ENCODE results near the gene PRG2.

The PRG2 gene

DNA sequence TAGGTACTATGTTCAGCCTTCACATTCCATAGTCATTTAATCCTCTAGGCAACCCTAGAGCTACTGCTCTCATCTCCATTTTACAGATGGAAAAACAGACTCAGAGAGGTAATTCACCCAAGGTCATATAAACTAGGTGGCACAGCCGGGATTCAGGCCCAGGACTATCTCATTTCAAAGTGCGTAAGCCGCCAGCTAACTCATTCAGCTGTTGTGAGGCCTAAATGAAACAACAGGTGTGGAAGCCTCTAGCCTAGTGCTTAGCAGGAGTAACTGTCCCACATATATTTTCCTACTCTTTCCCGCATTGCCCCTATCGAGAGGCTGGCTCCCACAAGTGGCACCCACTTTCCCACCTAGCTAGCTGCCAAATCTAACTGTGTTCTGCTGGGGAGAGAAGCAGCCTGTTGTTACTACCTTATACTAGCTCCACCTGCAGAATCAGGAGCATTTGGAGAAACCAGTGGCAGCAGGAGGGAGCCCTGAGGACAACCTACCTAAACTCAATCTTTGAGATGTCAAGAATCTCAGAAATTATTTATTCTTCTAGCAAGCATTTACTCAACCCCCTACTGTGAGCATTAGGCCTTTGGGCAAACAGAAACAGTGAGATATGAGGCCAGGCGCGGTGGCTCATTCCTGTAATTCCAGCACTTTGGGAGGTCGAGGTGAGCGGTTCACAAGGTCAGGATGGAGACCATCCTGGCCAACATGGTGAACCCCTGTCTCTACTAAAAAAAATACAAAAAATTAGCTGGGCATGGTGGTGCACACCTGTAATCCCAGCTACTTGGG, 30.4 kb downstream of the PRG2 start:
- peaks cover 15 to 25% of the 10 kb centered on the region in 2 donors for H3K27me3 Mint-ChIP-seq
- H3K4me1 Mint-ChIP-seq: peaks cover 0 to 9% of the 10 kb centered on the region in 2 donors
- ATAC-seq (replicated peaks) (no peak), DNase-seq (no peak)
- no peaks in the 10 kb centered on the region for H3K36me3 Mint-ChIP-seq
- no peaks in the 10 kb centered on the region for H3K9me3 Mint-ChIP-seq
- H3K27ac Mint-ChIP-seq: no peak overlapping the region
- no peak overlapping the region for H3K4me3 Mint-ChIP-seq

DNA sequence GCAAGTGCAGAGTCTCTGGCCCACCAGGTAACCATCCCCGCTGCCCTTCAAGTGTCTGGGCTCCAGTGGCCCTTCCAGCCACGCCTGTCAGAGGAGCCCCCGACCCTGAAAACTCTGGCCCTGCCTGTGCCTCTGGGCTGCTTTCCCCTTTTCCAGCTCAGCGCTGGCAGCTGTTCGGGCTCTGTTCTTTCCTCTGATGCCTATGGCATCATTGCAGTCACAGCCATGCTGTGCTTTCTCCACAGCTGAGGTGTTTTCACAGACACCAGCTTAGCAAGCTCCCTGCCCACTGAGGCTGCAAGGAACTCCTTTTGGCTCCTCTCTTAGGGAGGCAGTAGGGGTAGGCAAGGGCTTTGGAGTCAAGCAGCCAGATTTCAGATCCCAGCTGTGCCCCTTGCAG, 31.1 kb downstream of the PRG2 start:
- H3K36me3 Mint-ChIP-seq: no peaks in the 10 kb centered on the region
- no peak for ATAC-seq (replicated peaks)
- peaks cover 22 to 30% of the 10 kb centered on the region in 2 donors for H3K27me3 Mint-ChIP-seq
- no peak overlapping the region for H3K4me3 Mint-ChIP-seq
- no peak for DNase-seq
- no peaks in the 10 kb centered on the region for H3K9me3 Mint-ChIP-seq
- no peak overlapping the region for H3K27ac Mint-ChIP-seq
- H3K4me1 Mint-ChIP-seq: peaks cover 4 to 15% of the 10 kb centered on the region in 2 donors

DNA sequence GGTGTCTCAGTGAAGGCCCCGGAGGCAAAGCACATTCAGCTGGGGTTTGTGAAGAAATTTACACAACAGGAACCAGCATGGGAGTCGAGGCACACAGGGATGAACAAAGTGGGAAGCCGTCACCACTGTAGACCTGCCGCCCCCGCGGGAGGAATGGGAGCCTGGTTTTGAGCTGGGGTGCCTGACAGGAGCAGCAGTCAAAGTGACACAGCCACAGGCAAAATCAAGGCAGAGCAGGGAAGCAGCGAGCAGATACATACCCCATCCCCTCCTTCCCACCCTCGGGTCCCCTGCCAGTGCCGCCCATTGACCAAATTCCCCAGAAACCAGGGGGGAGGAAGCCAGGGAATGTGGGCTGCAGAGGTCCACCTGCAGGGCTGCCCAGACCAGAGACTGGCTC, 31.5 kb downstream of the PRG2 start:
- ATAC-seq (replicated peaks): no peak
- Mint-ChIP-seq H3K4me1 (peaks cover 5 to 17% of the 10 kb centered on the region in 2 donors), H3K27ac (no peak overlapping the region), H3K27me3 (peaks cover 22 to 29% of the 10 kb centered on the region in 2 donors), H3K4me3 (no peak overlapping the region), H3K36me3 (no peaks in the 10 kb centered on the region), H3K9me3 (no peaks in the 10 kb centered on the region)
- no peak for DNase-seq

DNA sequence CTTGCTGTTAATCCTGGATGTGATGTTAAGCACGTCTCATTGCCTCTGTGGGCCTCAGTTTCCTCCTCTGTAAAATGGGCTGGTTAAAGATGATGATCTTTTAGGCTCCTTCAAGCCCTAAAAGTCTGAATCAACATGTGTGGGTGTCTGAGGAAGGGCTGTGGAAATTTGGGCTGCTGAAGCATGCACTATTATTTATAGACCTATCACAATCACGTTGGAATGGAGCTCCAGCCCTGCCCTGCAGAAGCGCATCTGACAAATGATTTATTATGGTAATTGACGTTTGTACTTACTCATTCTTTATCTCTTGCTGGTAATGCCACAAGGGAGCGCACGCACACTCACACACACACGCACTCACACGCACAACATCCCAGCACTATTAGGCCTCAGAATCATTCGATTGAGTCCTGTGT, 31.9 kb downstream of the PRG2 start:
- Mint-ChIP-seq H3K27me3 (peaks cover 22 to 28% of the 10 kb centered on the region in 2 donors), H3K4me3 (no peak overlapping the region), H3K36me3 (no peaks in the 10 kb centered on the region), H3K4me1 (peaks cover 5 to 17% of the 10 kb centered on the region in 2 donors), H3K9me3 (no peaks in the 10 kb centered on the region), H3K27ac (no peak overlapping the region)
- DNase-seq (no peak), ATAC-seq (replicated peaks) (no peak)

DNA sequence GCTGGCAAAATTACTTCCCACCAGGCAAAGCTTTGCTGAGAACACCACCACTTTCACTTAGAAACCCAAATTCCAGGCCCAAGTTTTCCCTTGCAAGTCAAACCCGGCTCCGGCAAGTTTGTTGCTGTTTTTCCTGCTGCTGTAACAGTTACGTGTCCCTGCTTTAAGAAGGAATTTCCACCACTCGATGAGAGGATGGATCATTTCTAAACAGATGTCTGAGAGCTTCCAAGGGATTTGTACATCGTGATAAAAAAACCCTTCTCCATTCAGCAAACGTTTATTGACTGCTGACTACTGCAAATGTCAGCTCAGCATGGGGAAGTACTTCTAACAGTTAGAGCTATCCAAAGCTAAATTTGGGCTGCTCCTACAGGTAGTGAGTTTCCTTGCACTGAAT, 32.6 kb downstream of the PRG2 start:
- H3K36me3 Mint-ChIP-seq: no peaks in the 10 kb centered on the region
- ATAC-seq (replicated peaks): no peak
- DNase-seq: no peak
- no peaks in the 10 kb centered on the region for H3K9me3 Mint-ChIP-seq
- no peak overlapping the region for H3K27ac Mint-ChIP-seq
- H3K4me1 Mint-ChIP-seq: peaks cover 5 to 17% of the 10 kb centered on the region in 2 donors
- no peak overlapping the region for H3K4me3 Mint-ChIP-seq
- peaks cover 22% of the 10 kb centered on the region in 2 donors for H3K27me3 Mint-ChIP-seq

DNA sequence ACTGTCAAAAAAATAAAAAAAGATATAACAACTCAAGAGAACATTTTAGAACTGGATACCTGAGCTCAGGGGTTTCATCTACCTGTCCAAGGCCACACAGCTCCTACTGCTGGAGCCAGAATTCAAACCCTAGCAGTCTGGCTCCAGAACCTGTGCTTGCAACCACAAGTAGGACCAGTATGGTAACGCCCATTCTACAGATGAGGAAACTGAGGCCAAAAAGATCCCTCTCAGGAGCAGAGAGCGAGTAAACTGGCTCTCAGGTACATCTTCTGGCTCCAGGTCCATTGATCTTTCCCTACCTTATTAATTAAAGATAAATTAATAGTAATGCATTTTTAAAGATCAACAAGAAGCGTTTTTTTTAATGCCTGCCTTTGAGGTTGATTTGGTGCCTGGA, 33.1 kb downstream of the PRG2 start:
- Mint-ChIP-seq H3K4me1 (peaks cover 5 to 17% of the 10 kb centered on the region in 2 donors), H3K4me3 (no peak overlapping the region), H3K27ac (no peak overlapping the region), H3K27me3 (peaks cover 22 to 25% of the 10 kb centered on the region in 2 donors), H3K9me3 (no peaks in the 10 kb centered on the region), H3K36me3 (no peaks in the 10 kb centered on the region)
- no peak for ATAC-seq (replicated peaks)
- no peak for DNase-seq

DNA sequence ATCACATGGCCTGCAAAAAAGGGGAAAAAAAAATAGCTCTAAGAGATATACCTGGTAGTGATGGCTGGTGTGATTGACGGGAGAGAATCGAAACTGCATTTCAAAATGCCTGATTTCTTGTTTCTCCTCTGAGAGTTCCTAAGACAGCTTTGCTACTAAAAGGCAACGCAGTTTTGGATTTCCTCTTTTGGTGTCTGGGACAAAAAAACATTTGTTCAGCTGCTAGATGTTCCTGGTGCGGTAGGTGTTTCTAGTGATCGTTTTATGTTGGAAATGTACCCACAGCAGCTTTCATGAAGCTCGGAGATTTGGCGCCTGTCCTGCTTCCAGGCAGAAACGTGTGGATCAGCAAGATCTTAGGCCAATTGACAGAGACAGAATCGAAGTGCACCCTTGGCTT, 34.2 kb downstream of the PRG2 start:
- H3K36me3 Mint-ChIP-seq: peaks cover 3 to 5% of the 10 kb centered on the region in 2 donors
- H3K4me3 Mint-ChIP-seq: no peak overlapping the region
- peaks cover 18 to 24% of the 10 kb centered on the region in 2 donors for H3K27me3 Mint-ChIP-seq
- H3K27ac Mint-ChIP-seq: no peak overlapping the region
- H3K9me3 Mint-ChIP-seq: peaks cover 3 to 5% of the 10 kb centered on the region in 2 donors
- DNase-seq (no peak), ATAC-seq (replicated peaks) (no peak)
- peaks cover 5 to 17% of the 10 kb centered on the region in 2 donors for H3K4me1 Mint-ChIP-seq

DNA sequence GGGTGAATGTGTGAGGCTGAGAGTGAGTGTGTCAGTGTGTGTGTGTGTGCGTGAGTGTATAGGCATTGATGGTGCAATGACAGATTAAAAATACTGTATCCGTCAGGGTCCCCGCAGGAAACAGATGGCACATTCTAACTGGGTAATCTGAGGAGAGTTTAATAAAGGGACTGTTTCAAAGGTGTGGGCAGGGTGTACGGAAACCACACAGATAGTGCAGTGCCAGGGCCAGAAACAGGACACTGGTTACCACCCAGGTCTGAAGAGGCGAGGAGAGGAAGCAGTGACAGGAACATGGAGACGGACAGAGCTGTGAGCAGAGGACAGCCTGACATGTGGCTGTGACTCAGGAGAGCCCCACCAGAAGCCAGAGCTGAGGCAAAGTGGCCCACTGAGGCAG, 35.8 kb downstream of the PRG2 start:
- Mint-ChIP-seq H3K36me3 (peaks cover 3 to 5% of the 10 kb centered on the region in 2 donors), H3K9me3 (peaks cover 4 to 5% of the 10 kb centered on the region in 2 donors), H3K4me1 (peaks cover 8 to 25% of the 10 kb centered on the region in 2 donors), H3K4me3 (no peak overlapping the region), H3K27me3 (peaks cover 18 to 34% of the 10 kb centered on the region in 2 donors), H3K27ac (no peak overlapping the region)
- DNase-seq: no peak
- peak; percentile 39 to 45 for ATAC-seq (replicated peaks)

DNA sequence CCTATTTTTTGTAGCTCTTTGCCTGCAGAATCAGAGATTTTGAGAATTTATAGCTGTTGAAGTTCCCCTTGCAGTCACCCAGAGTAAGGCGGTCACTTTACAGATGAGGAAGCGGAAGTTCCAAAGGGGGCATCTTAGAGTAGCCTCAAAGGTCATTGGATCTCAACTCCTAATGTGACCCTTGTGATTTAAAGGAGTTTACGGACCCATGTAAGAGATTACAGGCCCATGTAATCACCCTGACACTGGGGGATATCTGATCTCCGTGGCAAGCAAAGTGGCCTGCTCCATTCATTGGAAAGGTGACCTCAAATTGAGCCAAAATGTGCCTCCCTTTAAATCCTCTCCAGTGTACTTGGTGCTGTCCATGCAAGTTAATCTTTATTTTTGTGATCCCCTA, 36.6 kb downstream of the PRG2 start:
- DNase-seq (no peak), ATAC-seq (replicated peaks) (no peak)
- Mint-ChIP-seq H3K27ac (no peak overlapping the region), H3K36me3 (peaks cover 3 to 5% of the 10 kb centered on the region in 2 donors), H3K4me3 (no peak overlapping the region), H3K4me1 (peaks cover 8 to 27% of the 10 kb centered on the region in 2 donors), H3K9me3 (peaks cover 4 to 5% of the 10 kb centered on the region in 2 donors), H3K27me3 (peaks cover 18 to 34% of the 10 kb centered on the region in 2 donors)

DNA sequence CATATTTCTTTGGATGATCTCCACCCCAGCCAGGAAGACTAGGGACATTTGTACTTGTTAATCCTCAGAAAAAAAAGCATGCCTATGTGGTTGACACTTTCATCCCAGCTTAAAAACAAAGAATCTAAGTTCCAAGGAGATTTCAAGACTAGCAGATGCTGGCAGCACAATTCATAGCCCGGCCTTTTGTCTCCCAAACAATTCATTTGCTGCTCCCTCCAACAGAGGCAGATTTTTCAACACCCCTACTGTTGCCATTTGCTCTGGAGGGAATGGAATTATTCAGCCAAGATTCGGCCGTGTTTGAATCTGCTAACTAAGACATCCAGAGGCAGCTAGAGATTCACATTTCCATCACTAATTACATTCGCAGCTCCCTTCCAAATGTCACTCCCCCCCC, 37.0 kb downstream of the PRG2 start:
- peaks cover 4 to 5% of the 10 kb centered on the region in 2 donors for H3K9me3 Mint-ChIP-seq
- no peak for DNase-seq
- no peak overlapping the region for H3K4me3 Mint-ChIP-seq
- H3K36me3 Mint-ChIP-seq: peaks cover 3 to 5% of the 10 kb centered on the region in 2 donors
- no peak overlapping the region for H3K27ac Mint-ChIP-seq
- peaks cover 18 to 34% of the 10 kb centered on the region in 2 donors for H3K27me3 Mint-ChIP-seq
- H3K4me1 Mint-ChIP-seq: peaks cover 8 to 27% of the 10 kb centered on the region in 2 donors
- no peak for ATAC-seq (replicated peaks)

DNA sequence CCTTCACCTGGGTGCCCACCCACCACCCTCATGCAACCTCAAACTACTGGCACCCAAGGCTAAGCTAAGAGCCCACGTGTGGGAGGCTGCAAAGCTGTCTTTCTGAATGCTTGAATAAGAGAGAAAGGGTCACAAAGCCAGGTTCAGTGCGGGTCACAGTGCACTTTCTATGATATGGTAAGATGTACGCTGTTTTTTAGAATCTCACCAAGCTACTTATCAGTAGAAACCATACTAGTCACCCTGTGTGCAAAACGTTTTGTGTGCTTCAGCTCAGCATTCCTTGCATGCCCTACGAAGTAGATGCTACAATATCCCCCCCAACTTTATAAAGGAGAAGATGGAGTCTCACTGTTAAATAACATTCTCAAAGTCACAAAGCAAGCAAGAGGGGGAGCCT, 37.4 kb downstream of the PRG2 start:
- peaks cover 4 to 5% of the 10 kb centered on the region in 2 donors for H3K9me3 Mint-ChIP-seq

DNA sequence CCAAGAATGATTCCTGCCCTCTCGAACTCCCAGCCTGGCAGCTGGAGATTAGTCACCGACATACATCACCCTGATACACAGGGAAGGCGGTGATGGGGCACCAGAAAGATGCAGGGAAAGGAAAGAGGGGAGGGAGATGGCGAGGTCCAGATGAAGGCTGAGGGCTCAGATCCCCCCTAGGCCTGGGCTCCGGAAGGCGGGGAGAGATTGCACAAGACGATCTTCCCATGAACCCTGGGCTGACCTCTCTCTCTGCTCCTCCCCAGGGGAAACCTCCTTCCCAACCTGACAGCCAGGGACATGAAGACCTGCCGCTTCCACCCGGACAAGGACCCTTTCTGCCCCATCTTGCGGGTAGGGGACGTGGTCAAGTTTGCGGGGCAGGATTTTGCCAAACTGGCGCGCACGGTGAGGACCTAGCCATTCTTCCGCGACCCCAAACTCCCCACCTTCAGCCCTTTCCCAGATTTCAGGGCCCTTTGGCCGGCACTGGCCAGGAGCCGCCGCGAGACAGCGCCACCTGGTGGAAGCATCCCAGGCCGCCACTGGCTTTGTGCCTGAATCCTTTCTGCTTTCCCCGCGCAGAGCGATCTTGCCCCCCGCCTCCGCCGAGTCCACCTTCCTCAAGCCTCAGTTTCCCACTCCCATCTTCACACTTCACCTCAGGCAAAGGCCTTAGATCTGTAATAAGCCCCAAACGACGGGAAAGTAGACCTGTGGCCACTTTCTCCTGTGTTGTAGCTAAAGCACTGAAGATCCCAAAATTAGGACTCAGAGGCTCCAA, 40.8 kb downstream of the PRG2 start:
- Mint-ChIP-seq H3K27ac (no peak overlapping the region), H3K36me3 (peaks cover 3 to 5% of the 10 kb centered on the region in 2 donors), H3K27me3 (peaks cover 3 to 26% of the 10 kb centered on the region in 2 donors), H3K4me1 (peaks cover 16 to 24% of the 10 kb centered on the region in 2 donors), H3K9me3 (peaks cover 4 to 5% of the 10 kb centered on the region in 2 donors), H3K4me3 (no peak overlapping the region)
- DNase-seq (peak; percentile 26), ATAC-seq (replicated peaks) (peak; percentile 58 to 60)

More for the DNA sequence above, 37.4 kb downstream of the PRG2 start:
- Mint-ChIP-seq H3K4me1 (peaks cover 8 to 27% of the 10 kb centered on the region in 2 donors), H3K4me3 (no peak overlapping the region), H3K27me3 (peaks cover 18 to 34% of the 10 kb centered on the region in 2 donors), H3K36me3 (peaks cover 3 to 5% of the 10 kb centered on the region in 2 donors), H3K27ac (no peak overlapping the region)
- no peak for DNase-seq
- no peak for ATAC-seq (replicated peaks)

DNA sequence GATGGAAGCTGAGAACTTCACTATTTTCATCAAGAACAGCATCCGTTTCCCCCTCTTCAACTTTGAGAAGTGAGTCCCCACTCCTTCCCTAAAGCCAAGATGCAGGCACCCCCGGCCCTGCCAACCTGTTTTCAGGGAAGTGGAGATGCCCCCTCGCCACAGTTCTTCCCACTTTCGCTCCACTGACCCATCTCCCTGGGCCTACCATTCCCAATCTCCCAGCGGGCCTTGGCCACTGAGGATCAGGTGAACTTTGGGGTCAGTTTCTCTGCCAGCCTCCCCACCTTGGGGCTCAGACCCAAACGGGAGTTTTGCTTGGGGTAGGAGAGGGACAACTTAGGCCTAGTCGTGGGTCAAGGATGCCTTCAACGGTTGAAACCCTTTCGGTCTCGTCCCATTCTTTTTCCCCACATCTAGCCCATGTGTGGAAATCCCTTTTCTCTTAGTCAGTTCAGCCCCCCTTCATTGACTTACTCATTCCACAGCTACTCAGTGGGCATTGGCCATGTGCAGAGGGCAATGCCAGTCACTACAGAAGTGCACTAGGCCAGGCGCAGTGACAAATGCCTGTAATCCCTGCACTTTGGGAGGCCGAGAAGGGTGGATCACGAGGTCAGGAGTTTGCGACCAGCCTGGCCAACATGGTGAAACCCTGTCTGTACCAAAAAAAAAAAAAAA, 41.7 kb downstream of the PRG2 start:
- Mint-ChIP-seq H3K27ac (no peak overlapping the region), H3K4me1 (peaks cover 13 to 19% of the 10 kb centered on the region in 2 donors), H3K9me3 (peaks cover 4 to 5% of the 10 kb centered on the region in 2 donors), H3K4me3 (no peak overlapping the region), H3K36me3 (peaks cover 3 to 5% of the 10 kb centered on the region in 2 donors), H3K27me3 (peaks cover 0 to 21% of the 10 kb centered on the region in 2 donors)
- ATAC-seq (replicated peaks): no peak
- DNase-seq: no peak

DNA sequence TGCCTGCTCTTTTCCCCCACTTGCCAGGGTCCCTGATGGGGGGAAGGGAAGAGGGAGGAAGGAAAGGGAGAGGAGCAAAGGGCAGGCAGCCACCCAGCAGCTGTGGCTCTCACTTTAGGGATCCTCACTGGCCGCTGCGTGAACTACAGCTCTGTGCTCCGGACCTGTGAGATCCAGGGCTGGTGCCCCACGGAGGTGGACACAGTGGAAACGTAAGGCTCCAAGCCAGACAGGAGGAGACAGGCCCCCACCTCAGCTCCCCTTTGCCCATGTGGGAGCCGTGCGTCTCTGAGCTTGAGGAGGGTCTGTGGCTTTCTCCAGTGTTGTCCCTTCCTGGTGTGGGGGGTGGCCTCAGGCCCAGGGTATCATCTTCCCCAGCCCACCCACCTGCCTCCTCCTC, 42.4 kb downstream of the PRG2 start:
- Mint-ChIP-seq H3K4me3 (no peak overlapping the region), H3K27ac (no peak overlapping the region), H3K27me3 (peaks cover 0 to 21% of the 10 kb centered on the region in 2 donors), H3K36me3 (peaks cover 3 to 5% of the 10 kb centered on the region in 2 donors), H3K4me1 (peaks cover 13 to 19% of the 10 kb centered on the region in 2 donors), H3K9me3 (peaks cover 4 to 5% of the 10 kb centered on the region in 2 donors)
- no peak for DNase-seq
- no peak for ATAC-seq (replicated peaks)
